SIG-M5 (cell line): Measurements from ENCODE around the gene GJA5.
"Not testable (repeated sequence)": the region's sequence is repeated elsewhere in the genome, so short reads cannot be mapped to it uniquely, and the experiment has no call there.

ENCODE experiments used
- DNase-seq: peaks from one replicate; lab custom pipeline; 2025; lab: John Stamatoyannopoulos, UW

Gene GJA5

GRCh38 chr1:147762233-147763024, 2.0 kb upstream of the GJA5 start:
- no peak for DNase-seq

- DNase-seq, result no peak
These were observed 1.9 kb downstream of the GJA5 start for GRCh38 chr1:147758379-147759100.

GRCh38 chr1:147757015-147757990, 3.1 kb downstream of the GJA5 start:
- no peak for DNase-seq

GRCh38 chr1:147756341-147756740, 4.1 kb downstream of the GJA5 start:
- no peak for DNase-seq

- DNase-seq, result no peak
These were observed 5.7 kb downstream of the GJA5 start for GRCh38 chr1:147754661-147755060.

- DNase-seq, result no peak
These were observed 7.3 kb downstream of the GJA5 start for GRCh38 chr1:147753081-147753480.

- DNase-seq, result no peak
These were observed 7.9 kb downstream of the GJA5 start for GRCh38 chr1:147752511-147752910.

GRCh38 chr1:147751346-147751745, 9.1 kb downstream of the GJA5 start:
- no peak for DNase-seq

GRCh38 chr1:147750618-147751217, 9.7 kb downstream of the GJA5 start:
- no peak for DNase-seq

GRCh38 chr1:147749792-147750191, 10.6 kb downstream of the GJA5 start:
- no peak for DNase-seq

GRCh38 chr1:147748676-147749350, 11.6 kb downstream of the GJA5 start:
- DNase-seq, result no peak

GRCh38 chr1:147747966-147748365, 12.4 kb downstream of the GJA5 start:
- DNase-seq, result no peak

GRCh38 chr1:147745271-147745670, 15.1 kb downstream of the GJA5 start:
- no peak for DNase-seq

GRCh38 chr1:147741065-147741464, 19.3 kb downstream of the GJA5 start:
- DNase-seq, result no peak

GRCh38 chr1:147740391-147740790, 20.0 kb downstream of the GJA5 start:
- DNase-seq, result no peak

- no peak for DNase-seq
These were observed 21.5 kb downstream of the GJA5 start for GRCh38 chr1:147738739-147739476.

- no peak for DNase-seq
These were observed 22.3 kb downstream of the GJA5 start for GRCh38 chr1:147738129-147738528.

- no peak for DNase-seq
These were observed 23.5 kb downstream of the GJA5 start for GRCh38 chr1:147736883-147737282.

- no peak for DNase-seq
These were observed 25.0 kb downstream of the GJA5 start for GRCh38 chr1:147735423-147735822.

GRCh38 chr1:147734291-147734841, 26.0 kb downstream of the GJA5 start:
- DNase-seq, result not testable (repeated sequence)
